Adrenal gland (tissue), 5 donors: ENCODE results near the gene SNAP23.

ENCODE experiments used
- CTCF ChIP-seq, 6 experiments: fragments of 450-650 bp in 4 of 6; fragments of 200-600 bp in 2 of 6; sonication (generic) in 1 of 6; IDR thresholded peaks; 1 replicate in 5 of 6; 2 replicates in 1 of 6; pipeline versions ENCODE4 v1.5.1 to v1.8.0; 2016 to 2021; ENCODE audit warnings: antibody characterized with exemption in 6 of 6, mild to moderate bottlenecking in 2 of 6, moderate library complexity in 1 of 6
- POLR2A ChIP-seq, 2 donors: fragments of 450-650 bp; IDR thresholded peaks; one replicate each; pipeline ENCODE4 v1.6.1; 2017; ENCODE audit warnings: antibody characterized with exemption in 2 of 2, mild to moderate bottlenecking in 2 of 2, moderate library complexity in 1 of 2
- donor health status: DM: no; HTN: no; CAD: no.

GRCh38 chr15:42494998-42495360 lies 455 bp upstream of the SNAP23 start:
- no peak for TF ChIP-seq POLR2A (IDR thresholded peaks at IDR 0.05)
- TF ChIP-seq CTCF (IDR thresholded peaks at IDR 0.05) = no peak
